ENCODE data around the gene CAVIN4. TPM values are rescaled to one million over a fixed set of nuclear protein-coding genes. Genes with fewer than 3 reads are reported as not detected.

CAVIN4 gene
- total and polyA plus RNA-seq, 2 of the 13 experiments (the other 11 are each of a cell fraction or from before 2014, with no cell fraction given): 0.54 to 1.00 TPM

- TF ChIP-seq ZNF710 (CRISPR knock-in tag; IDR thresholded peaks at IDR 0.05; ENCODE audit: borderline replicate concordance): no peak
These were observed 2.4 kb downstream of the CAVIN4 start (continued) for GRCh38 chr9:100580257-100580656.

- Histone ChIP-seq H4K20me1 (ENCODE audit: insufficient read depth, low read length) (no peaks in the 10 kb centered on the region), H3K4me1 (ENCODE audit: insufficient read depth, low read length) (no peaks in the 10 kb centered on the region), H3K79me2 (ENCODE audit: insufficient read depth, low read length) (no peaks in the 10 kb centered on the region), H3K27me3 (ENCODE audit: control insufficient read depth in 1 of 2, insufficient read depth in 2 of 2, low read length in 2 of 2) (no peaks in the 10 kb centered on the region), H3K4me3 (replicated peaks in 1 of 3; ENCODE audit: insufficient read depth in 1 of 3, low read depth in 2 of 3, low read length in 3 of 3) (no peak overlapping the region), H3K36me3 (replicated peaks in 1 of 2; ENCODE audit: control insufficient read depth in 1 of 2, insufficient read depth in 2 of 2, low read length in 2 of 2) (no peaks in the 10 kb centered on the region), H3K4me2 (ENCODE audit: low read depth, low read length) (no peak overlapping the region), H3K9me3 (ENCODE audit: low read length) (no peaks in the 10 kb centered on the region), H3K9ac (ENCODE audit: insufficient read depth, low read depth, low read length) (no peak overlapping the region), H2AFZ (ENCODE audit: low read length) (no peak overlapping the region), H3K27ac (ENCODE audit: extremely low read length, insufficient read depth, low read length) (no peak overlapping the region)
- BruUV-seq (replicated peaks): no TSS peak
- in situ Hi-C loops (cut with HindIII; ENCODE audit: extremely low pct_ligation_motif_present, low pct_unique_long_range_greater_than_20kb) (loop anchor here (25.0 kb wide), 2 partner anchors 544 to 1419 kb away; no protein-coding TSS in a partner anchor), intact Hi-C loops (cut with micrococcal nuclease; ENCODE audit: unreplicated experiment) (no loop called here)
- TF ChIP-seq CHD2 (IDR thresholded peaks at IDR 0.05; ENCODE audit: low read depth, low read length) (no peak), SOX13 (IDR thresholded peaks at IDR 0.05) (no peak), SOX13 (CRISPR knock-in tag; conservative IDR thresholded peaks at IDR 0.05 in 1 of 2, IDR thresholded peaks at IDR 0.05 in 1 of 2) (no peak), ZNF281 (CRISPR knock-in tag; IDR thresholded peaks at IDR 0.05; ENCODE audit: borderline replicate concordance) (no peak), ZNF367 (CRISPR knock-in tag; IDR thresholded peaks at IDR 0.05; ENCODE audit: borderline replicate concordance) (no peak), TRIM24 (CRISPR knock-in tag; IDR thresholded peaks at IDR 0.05) (no peak), SAFB2 (CRISPR knock-in tag; IDR thresholded peaks at IDR 0.05; ENCODE audit: borderline replicate concordance, low read depth) (no peak), ZMAT3 (CRISPR knock-in tag; conservative IDR thresholded peaks at IDR 0.05) (no peak), PHB2 (IDR thresholded peaks at IDR 0.05; ENCODE audit: partially characterized antibody) (no peak), ZNF549 (CRISPR knock-in tag; IDR thresholded peaks at IDR 0.05) (no peak), ZNF646 (CRISPR knock-in tag; IDR thresholded peaks at IDR 0.05) (no peak)
- no peak for DNase-seq (ENCODE audit: low spot score)
- ChIA-PET CTCF (ENCODE audit: low intra/inter-chr PET ratio, low total read pairs) (no interaction called here), POLR2A (no interaction called here)
- no peak for ATAC-seq
- 68% methylated on average over 7 of the region's 7 CpGs for WGBS (ENCODE audit: low lambda C conversion rate)
- no peak for FAIRE-seq
These were observed 3.2 kb downstream of the CAVIN4 start for GRCh38 chr9:100581081-100581480.

All from HepG2 (cell line).